H7 (cell line): ENCODE data around the gene TTK. TPM values are rescaled to one million over a fixed set of nuclear protein-coding genes. Genes with fewer than 3 reads are reported as not detected.
"Not testable (repeated sequence)": the region's sequence is repeated elsewhere in the genome, so short reads cannot be mapped to it uniquely, and the experiment has no call there.

Source experiments
- DNase-seq: peaks from one replicate; pipeline ENCODE4 v3.0.0; 2012
- H3K27me3 ChIP-seq: 2 replicates; pipeline ENCODE4 v1.6.0; 2011; ENCODE audit warnings: mild to moderate bottlenecking, low read length; ENCODE audit not compliant: control insufficient read depth, insufficient read depth
- H3K36me3 ChIP-seq: replicated peaks from 2 replicates; pipeline ENCODE4 v1.5.1; 2011; ENCODE audit warnings: low read length; ENCODE audit not compliant: control insufficient read depth, insufficient read depth
- H3K4me3 ChIP-seq: 2 replicates; pipeline ENCODE4 v1.5.1; 2011; ENCODE audit warnings: low read depth, mild to moderate bottlenecking, control low read depth, low read length, moderate library complexity; ENCODE audit not compliant: insufficient read depth
- total RNA-seq: library from RNA; depleted of rRNA; stranded (reverse); fragments of >200 nt; shearing (Covaris generic); gene quantifications from 2 replicates; pipeline ENCODE4 v1.2.3, GENCODE V29; 2014

Gene TTK
- total RNA-seq, 1 experiment from 2014 or later = 69.0 TPM

GRCh38 chr6:80005406-80005805, 957 bp downstream of the TTK start:
- Histone ChIP-seq H3K4me3 (peak overlapping the region; percentile 42), H3K36me3 (peaks cover 2% of the 10 kb centered on the region), H3K27me3 (no peaks in the 10 kb centered on the region)
- DNase-seq = no peak

GRCh38 chr6:80006541-80006940, 2.1 kb downstream of the TTK start:
- DNase-seq = no peak
- no peaks in the 10 kb centered on the region for H3K27me3 ChIP-seq
- no peak overlapping the region for H3K4me3 ChIP-seq
- peaks cover 2% of the 10 kb centered on the region for H3K36me3 ChIP-seq

GRCh38 chr6:80009531-80009930, 5.1 kb downstream of the TTK start:
- Histone ChIP-seq H3K36me3 (peaks cover 5% of the 10 kb centered on the region), H3K4me3 (no peak overlapping the region), H3K27me3 (no peaks in the 10 kb centered on the region)
- DNase-seq = no peak

GRCh38 chr6:80010288-80010687, 5.8 kb downstream of the TTK start:
- DNase-seq = no peak
- Histone ChIP-seq H3K27me3 (no peaks in the 10 kb centered on the region), H3K36me3 (peaks cover 6% of the 10 kb centered on the region), H3K4me3 (no peak overlapping the region)

- no peak overlapping the region for H3K4me3 ChIP-seq
- peaks cover 10% of the 10 kb centered on the region for H3K36me3 ChIP-seq
- no peaks in the 10 kb centered on the region for H3K27me3 ChIP-seq
- DNase-seq = no peak
Observed at GRCh38 chr6:80015839-80016435, 11.5 kb downstream of the TTK start.

GRCh38 chr6:80020381-80021120, 16.1 kb downstream of the TTK start:
- Histone ChIP-seq H3K27me3 (no peaks in the 10 kb centered on the region), H3K36me3 (peaks cover 18% of the 10 kb centered on the region), H3K4me3 (no peak overlapping the region)
- no peak for DNase-seq

- H3K4me3 ChIP-seq = no peak overlapping the region
- peaks cover 16% of the 10 kb centered on the region for H3K36me3 ChIP-seq
- no peaks in the 10 kb centered on the region for H3K27me3 ChIP-seq
- DNase-seq = no peak
Observed at GRCh38 chr6:80021131-80021530, 16.7 kb downstream of the TTK start.

GRCh38 chr6:80021591-80021990, 17.1 kb downstream of the TTK start:
- H3K27me3 ChIP-seq = no peaks in the 10 kb centered on the region
- DNase-seq = no peak
- H3K36me3 ChIP-seq = peaks cover 16% of the 10 kb centered on the region
- no peak overlapping the region for H3K4me3 ChIP-seq

- H3K4me3 ChIP-seq = no peak overlapping the region
- peaks cover 17% of the 10 kb centered on the region for H3K36me3 ChIP-seq
- DNase-seq = no peak
- H3K27me3 ChIP-seq = no peaks in the 10 kb centered on the region
Observed at GRCh38 chr6:80022803-80023202, 18.4 kb downstream of the TTK start.

- no peak for DNase-seq
- Histone ChIP-seq H3K4me3 (no peak overlapping the region), H3K27me3 (no peaks in the 10 kb centered on the region), H3K36me3 (peaks cover 21% of the 10 kb centered on the region)
Observed at GRCh38 chr6:80028589-80028988, 24.1 kb downstream of the TTK start.

- Histone ChIP-seq H3K4me3 (no peak overlapping the region), H3K27me3 (no peaks in the 10 kb centered on the region), H3K36me3 (peaks cover 23% of the 10 kb centered on the region)
- DNase-seq = no peak
Observed at GRCh38 chr6:80029470-80029869, 25.0 kb downstream of the TTK start.

- not testable (repeated sequence) for H3K27me3 ChIP-seq, H3K36me3 ChIP-seq, H3K4me3 ChIP-seq, DNase-seq
Observed at GRCh38 chr6:80048220-80048619, 43.8 kb downstream of the TTK start.

GRCh38 chr6:80060774-80061173, 56.3 kb downstream of the TTK start:
- Histone ChIP-seq H3K27me3 (no peaks in the 10 kb centered on the region), H3K4me3 (no peak overlapping the region), H3K36me3 (no peaks in the 10 kb centered on the region)
- DNase-seq = no peak

- H3K4me3 ChIP-seq, H3K27me3 ChIP-seq, H3K36me3 ChIP-seq, DNase-seq: not testable (repeated sequence)
Observed at GRCh38 chr6:80068146-80068545, 63.7 kb downstream of the TTK start.

- H3K27me3 ChIP-seq, H3K4me3 ChIP-seq, DNase-seq, H3K36me3 ChIP-seq: not testable (repeated sequence)
Observed at GRCh38 chr6:80070431-80070830, 66.0 kb downstream of the TTK start.
